ENCODE measurements around the gene ST6GAL2.

- TF ChIP-seq POLR2A (IDR thresholded peaks at IDR 0.05) (no peak), CTCF (IDR thresholded peaks at IDR 0.05) (no peak)
Measured at GRCh38 chr2:106851087-106851874, 34.7 kb downstream of the ST6GAL2 start.

All from body of pancreas (tissue), 4 donors.